Measurements from ENCODE around the gene MLNR. TPM values are rescaled to one million over a fixed set of nuclear protein-coding genes. Genes with fewer than 3 reads are reported as not detected.

Gene MLNR
- polyA plus RNA-seq, 1 donor, result not detected

Other genes starting within 250 kb of the MLNR start
- 32.2 TPM for gene FNDC3A, start 244.4 kb upstream of the MLNR start, polyA plus RNA-seq (ENCODE audit: insufficient read length)
- gene CDADC1, start 27.6 kb downstream of the MLNR start, polyA plus RNA-seq (ENCODE audit: insufficient read length), result 10.2 TPM
- gene CAB39L, start 223.7 kb downstream of the MLNR start, polyA plus RNA-seq (ENCODE audit: insufficient read length), result 3.7 TPM
- 8.5 TPM for gene SETDB2, start 223.9 kb downstream of the MLNR start, polyA plus RNA-seq (ENCODE audit: insufficient read length)

All from hindlimb muscle (tissue), 1 donor.